Left renal pelvis (tissue), 4 donors: Measurements from ENCODE around the gene TRIM61. TPM values are rescaled to one million over a fixed set of nuclear protein-coding genes. Genes with fewer than 3 reads are reported as not detected.
"Not testable (repeated sequence)": the region's sequence is repeated elsewhere in the genome, so short reads cannot be mapped to it uniquely, and the experiment has no call there.

Source experiments
- DNase-seq, 4 donors: peaks; one replicate each; pipeline ENCODE4 v3.0.0-alpha.2; 2013; ENCODE audit warnings: low read depth in 4 of 4, low spot score in 3 of 4
- polyA plus RNA-seq, 4 donors: library from polyadenylated mRNA; unstranded; fragments of 120-200 nt; gene quantifications; one replicate each; pipeline ENCODE4 v1.2.1, GENCODE V29; 2013; ENCODE audit not compliant: insufficient read length in 4 of 4

Gene TRIM61
- polyA plus RNA-seq = 1 to 10 TPM; 2.2 to 3.3 (median 2.8) TPM

GRCh38 chr4:164977243-164978164 is at the start of gene TRIM61:
Gene TRIM61 (minus strand): TSS chr4:164977657. CDS start chr4:164970002, 7,655 bp downstream.
- peak in 1 of 4 donors; percentile 2 for DNase-seq

GRCh38 chr4:165025782-165026181 is 48.3 kb upstream of the TRIM61 start:
- DNase-seq = not testable (repeated sequence)

GRCh38 chr4:165019995-165020394 is 42.5 kb upstream of the TRIM61 start:
- DNase-seq = not testable (repeated sequence)

- no peak for DNase-seq
These were observed 39.5 kb upstream of the TRIM61 start for GRCh38 chr4:165016971-165017370.

GRCh38 chr4:165013691-165014090 is 36.2 kb upstream of the TRIM61 start:
- no peak for DNase-seq

- DNase-seq = no peak
These were observed 33.9 kb upstream of the TRIM61 start for GRCh38 chr4:165011403-165011802.

- DNase-seq = no peak
These were observed 33.5 kb upstream of the TRIM61 start for GRCh38 chr4:165010991-165011390.

- no peak for DNase-seq
These were observed 33.0 kb upstream of the TRIM61 start for GRCh38 chr4:165010487-165010886.

- DNase-seq = no peak
These were observed 32.2 kb upstream of the TRIM61 start for GRCh38 chr4:165009493-165010227.

GRCh38 chr4:165006886-165007285 is 29.4 kb upstream of the TRIM61 start:
- DNase-seq = no peak

- peak in 2 of 4 donors; percentile 31 to 62 for DNase-seq
These were observed 29.0 kb upstream of the TRIM61 start for GRCh38 chr4:165006456-165006855.

GRCh38 chr4:165005352-165005925 is 28.0 kb upstream of the TRIM61 start:
- DNase-seq = no peak

GRCh38 chr4:165001957-165002356 is 24.5 kb upstream of the TRIM61 start:
- DNase-seq = not testable (repeated sequence)

GRCh38 chr4:164998526-164999080 is 21.1 kb upstream of the TRIM61 start:
- DNase-seq = not testable (repeated sequence)

- DNase-seq = no peak
These were observed 20.5 kb upstream of the TRIM61 start for GRCh38 chr4:164997941-164998340.

GRCh38 chr4:164997324-164997723 is 19.9 kb upstream of the TRIM61 start:
- DNase-seq = no peak

- DNase-seq = not testable (repeated sequence)
These were observed 18.7 kb upstream of the TRIM61 start for GRCh38 chr4:164996123-164996522.

GRCh38 chr4:164990786-164991185 is 13.3 kb upstream of the TRIM61 start:
- DNase-seq = not testable (repeated sequence)

GRCh38 chr4:164989471-164989870 is 12.0 kb upstream of the TRIM61 start:
- peak in 1 of 4 donors; percentile 22 for DNase-seq

- DNase-seq = not testable (repeated sequence)
These were observed 5.5 kb downstream of the TRIM61 start for GRCh38 chr4:164971929-164972328.

GRCh38 chr4:164959896-164960295 is 17.6 kb downstream of the TRIM61 start:
- DNase-seq = no peak
